ENCODE data around the gene PGBD5. TPM values are rescaled to one million over a fixed set of nuclear protein-coding genes. Genes with fewer than 3 reads are reported as not detected.

Gene PGBD5
- polyA plus RNA-seq, 6 donors from 2014 or later: not detected

- Mint-ChIP-seq H3K27ac (peak overlapping the region; percentile 21 to 87 (median 78)), H3K9me3 (no peaks in the 10 kb centered on the region), H3K4me1 (peaks cover 62 to 87% (median 78%) of the 10 kb centered on the region in 3 donors), H3K4me3 (peak overlapping the region in 6 of 8 donors; percentile 63 to 79 (median 72)), H3K27me3 (no peaks in the 10 kb centered on the region), H3K36me3 (peaks cover 5 to 6% of the 10 kb centered on the region in 2 donors)
- ATAC-seq (ENCODE audit: low read depth in 2 of 2) (no peak), DNase-seq (no peak)
Observed at GRCh38 chr1:230276401-230276800, 149.7 kb downstream of the PGBD5 start.

- DNase-seq: peak; percentile 43
- Mint-ChIP-seq H3K27me3 (no peaks in the 10 kb centered on the region), H3K4me3 (peak overlapping the region; percentile 40 to 90 (median 86)), H3K27ac (peak overlapping the region; percentile 57 to 89 (median 80)), H3K36me3 (peaks cover 0 to 5% of the 10 kb centered on the region in 2 donors), H3K9me3 (no peaks in the 10 kb centered on the region), H3K4me1 (peaks cover 62 to 86% (median 69%) of the 10 kb centered on the region in 3 donors)
- ATAC-seq (ENCODE audit: low read depth in 2 of 2): peak; percentile 58 to 63
Observed at GRCh38 chr1:230274254-230274653, 151.9 kb downstream of the PGBD5 start.

- peaks cover 0 to 5% of the 10 kb centered on the region in 2 donors for H3K36me3 Mint-ChIP-seq
- no peaks in the 10 kb centered on the region for H3K27me3 Mint-ChIP-seq
- peak overlapping the region; percentile 72 to 94 (median 86) for H3K27ac Mint-ChIP-seq
- peak overlapping the region in 3 of 8 donors; percentile 36 to 61 (median 54) for H3K4me3 Mint-ChIP-seq
- no peak for DNase-seq
- H3K4me1 Mint-ChIP-seq: peaks cover 51 to 82% (median 58%) of the 10 kb centered on the region in 3 donors
- no peak for ATAC-seq (ENCODE audit: low read depth in 2 of 2)
- no peaks in the 10 kb centered on the region for H3K9me3 Mint-ChIP-seq
Observed at GRCh38 chr1:230273141-230273710, 152.9 kb downstream of the PGBD5 start.

- H3K9me3 Mint-ChIP-seq: no peaks in the 10 kb centered on the region
- no peaks in the 10 kb centered on the region for H3K27me3 Mint-ChIP-seq
- H3K36me3 Mint-ChIP-seq: peaks cover 0 to 1% of the 10 kb centered on the region in 2 donors
- H3K27ac Mint-ChIP-seq: peak overlapping the region in 5 of 6 donors; percentile 66 to 93 (median 86)
- ATAC-seq (ENCODE audit: low read depth in 2 of 2) (no peak), DNase-seq (no peak)
- no peak overlapping the region for H3K4me3 Mint-ChIP-seq
- peaks cover 52 to 82% (median 52%) of the 10 kb centered on the region in 3 donors for H3K4me1 Mint-ChIP-seq
Observed at GRCh38 chr1:230272557-230272956, 153.6 kb downstream of the PGBD5 start.

GRCh38 chr1:230271300-230272035 is 154.7 kb downstream of the PGBD5 start:
- peaks cover 41 to 72% (median 44%) of the 10 kb centered on the region in 3 donors for H3K4me1 Mint-ChIP-seq
- H3K9me3 Mint-ChIP-seq: no peaks in the 10 kb centered on the region
- ATAC-seq (ENCODE audit: low read depth in 2 of 2) (no peak), DNase-seq (no peak)
- H3K36me3 Mint-ChIP-seq: peaks cover 8 to 9% of the 10 kb centered on the region in 2 donors
- H3K27me3 Mint-ChIP-seq: no peaks in the 10 kb centered on the region
- peak overlapping the region; percentile 30 to 94 (median 83) for H3K27ac Mint-ChIP-seq
- peak overlapping the region in 7 of 8 donors; percentile 29 to 75 (median 52) for H3K4me3 Mint-ChIP-seq

- peak; percentile 46 to 53 for ATAC-seq (ENCODE audit: low read depth in 2 of 2)
- Mint-ChIP-seq H3K36me3 (peaks cover 8 to 9% of the 10 kb centered on the region in 2 donors), H3K9me3 (no peaks in the 10 kb centered on the region), H3K27me3 (no peaks in the 10 kb centered on the region), H3K27ac (peak overlapping the region; percentile 62 to 94 (median 86)), H3K4me3 (peak overlapping the region in 7 of 8 donors; percentile 23 to 77 (median 73)), H3K4me1 (peaks cover 38 to 67% (median 39%) of the 10 kb centered on the region in 3 donors)
- no peak for DNase-seq
Observed at GRCh38 chr1:230270559-230271281, 155.4 kb downstream of the PGBD5 start.

- Mint-ChIP-seq H3K4me3 (peak overlapping the region in 7 of 8 donors; percentile 23 to 77 (median 73)), H3K27ac (peak overlapping the region; percentile 62 to 94 (median 80)), H3K9me3 (no peaks in the 10 kb centered on the region), H3K36me3 (peaks cover 8 to 9% of the 10 kb centered on the region in 2 donors), H3K27me3 (no peaks in the 10 kb centered on the region), H3K4me1 (peaks cover 40 to 67% (median 44%) of the 10 kb centered on the region in 3 donors)
- no peak for ATAC-seq (ENCODE audit: low read depth in 2 of 2)
- DNase-seq: no peak
Observed at GRCh38 chr1:230270185-230270558, 156.0 kb downstream of the PGBD5 start.

GRCh38 chr1:230268371-230269170 is 157.6 kb downstream of the PGBD5 start:
- Mint-ChIP-seq H3K27ac (peak overlapping the region in 3 of 6 donors; percentile 60 to 79 (median 64)), H3K27me3 (no peaks in the 10 kb centered on the region), H3K36me3 (peaks cover 16 to 23% of the 10 kb centered on the region in 2 donors)

GRCh38 chr1:230267338-230268065 is 158.6 kb downstream of the PGBD5 start:
- Mint-ChIP-seq H3K4me3 (peak overlapping the region in 1 of 8 donors; percentile 76), H3K36me3 (peaks cover 21 to 26% of the 10 kb centered on the region in 2 donors), H3K4me1 (peaks cover 32 to 66% (median 33%) of the 10 kb centered on the region in 3 donors), H3K27ac (peak overlapping the region in 3 of 6 donors; percentile 54 to 80 (median 64)), H3K27me3 (no peaks in the 10 kb centered on the region), H3K9me3 (no peaks in the 10 kb centered on the region)
- ATAC-seq (ENCODE audit: low read depth in 2 of 2) (no peak), DNase-seq (no peak)

More at GRCh38 chr1:230268371-230269170, 157.6 kb downstream of the PGBD5 start:
- no peak for DNase-seq
- Mint-ChIP-seq H3K4me3 (peak overlapping the region in 1 of 8 donors; percentile 63), H3K9me3 (no peaks in the 10 kb centered on the region), H3K4me1 (peaks cover 35 to 66% (median 44%) of the 10 kb centered on the region in 3 donors)
- ATAC-seq (ENCODE audit: low read depth in 2 of 2): no peak

GRCh38 chr1:230266456-230266855 is 159.7 kb downstream of the PGBD5 start:
- Mint-ChIP-seq H3K27me3 (no peaks in the 10 kb centered on the region), H3K36me3 (peaks cover 21 to 26% of the 10 kb centered on the region in 2 donors), H3K4me3 (no peak overlapping the region), H3K4me1 (peaks cover 29 to 60% (median 30%) of the 10 kb centered on the region in 3 donors), H3K27ac (peak overlapping the region in 1 of 6 donors; percentile 49), H3K9me3 (no peaks in the 10 kb centered on the region)
- ATAC-seq (ENCODE audit: low read depth in 2 of 2) (no peak), DNase-seq (no peak)

- DNase-seq (no peak), ATAC-seq (ENCODE audit: low read depth in 2 of 2) (no peak)
- no peaks in the 10 kb centered on the region for H3K9me3 Mint-ChIP-seq
- peaks cover 25 to 55% (median 26%) of the 10 kb centered on the region in 3 donors for H3K4me1 Mint-ChIP-seq
- H3K36me3 Mint-ChIP-seq: peaks cover 21 to 26% of the 10 kb centered on the region in 2 donors
- H3K27ac Mint-ChIP-seq: peak overlapping the region in 2 of 6 donors; percentile 42 to 70
- H3K4me3 Mint-ChIP-seq: no peak overlapping the region
- no peaks in the 10 kb centered on the region for H3K27me3 Mint-ChIP-seq
Observed at GRCh38 chr1:230265200-230266115, 160.7 kb downstream of the PGBD5 start.

Data from naive B cell (primary cell).